Right atrium auricular region (tissue), 2 donors: ENCODE measurements around the gene CCN2. TPM values are rescaled to one million over a fixed set of nuclear protein-coding genes. Genes with fewer than 3 reads are reported as not detected.
"Not testable (repeated sequence)": the region's sequence is repeated elsewhere in the genome, so short reads cannot be mapped to it uniquely, and the experiment has no call there.

ENCODE experiments used
- DNase-seq: peaks from one replicate; pipeline ENCODE4 v3.0.0-alpha.2; 2019; ENCODE audit warnings: low spot score
- H3K27ac ChIP-seq, 2 donors: fragments of 200-600 bp; sonication (generic); 1 replicate in 1 of 2; 2 replicates in 1 of 2; pipeline ENCODE4 v1.5.1; 2016 to 2019
- H3K27me3 ChIP-seq, 2 donors: fragments of 200-600 bp; sonication (generic); one replicate each; pipeline versions ENCODE4 v1.5.1 to v1.6.0; 2017 to 2019
- H3K36me3 ChIP-seq: fragments of 200-600 bp; sonication (generic); one replicate; pipeline ENCODE4 v1.5.1; 2016
- H3K4me1 ChIP-seq, 2 donors: fragments of 200-600 bp; sonication (generic); one replicate each; pipeline versions ENCODE4 v1.5.1 to v1.6.0; 2017 to 2019
- H3K4me3 ChIP-seq, 2 donors: fragments of 200-600 bp; sonication (generic); 1 replicate in 1 of 2; 2 replicates in 1 of 2; pipeline ENCODE4 v1.5.1; 2017 to 2019; ENCODE audit warnings: mild to moderate bottlenecking in 1 of 2, moderate library complexity in 1 of 2
- H3K9me3 ChIP-seq, 2 donors: fragments of 200-600 bp; sonication (generic); one replicate each; pipeline ENCODE4 v1.5.1; 2019
- CTCF ChIP-seq, 2 donors: fragments of 200-600 bp; sonication (generic); IDR thresholded peaks; one replicate each; pipeline ENCODE4 v1.5.1; 2019; ENCODE audit warnings: antibody characterized with exemption in 2 of 2
- total RNA-seq, 2 donors: library from RNA; depleted of rRNA; stranded (reverse); fragments of >200 nt; gene quantifications; one replicate each; pipeline ENCODE4 v1.1.0, GENCODE V29; 2016

Gene CCN2
- total RNA-seq, 2 donors from 2014 or later = 203 to 356 TPM

DNA sequence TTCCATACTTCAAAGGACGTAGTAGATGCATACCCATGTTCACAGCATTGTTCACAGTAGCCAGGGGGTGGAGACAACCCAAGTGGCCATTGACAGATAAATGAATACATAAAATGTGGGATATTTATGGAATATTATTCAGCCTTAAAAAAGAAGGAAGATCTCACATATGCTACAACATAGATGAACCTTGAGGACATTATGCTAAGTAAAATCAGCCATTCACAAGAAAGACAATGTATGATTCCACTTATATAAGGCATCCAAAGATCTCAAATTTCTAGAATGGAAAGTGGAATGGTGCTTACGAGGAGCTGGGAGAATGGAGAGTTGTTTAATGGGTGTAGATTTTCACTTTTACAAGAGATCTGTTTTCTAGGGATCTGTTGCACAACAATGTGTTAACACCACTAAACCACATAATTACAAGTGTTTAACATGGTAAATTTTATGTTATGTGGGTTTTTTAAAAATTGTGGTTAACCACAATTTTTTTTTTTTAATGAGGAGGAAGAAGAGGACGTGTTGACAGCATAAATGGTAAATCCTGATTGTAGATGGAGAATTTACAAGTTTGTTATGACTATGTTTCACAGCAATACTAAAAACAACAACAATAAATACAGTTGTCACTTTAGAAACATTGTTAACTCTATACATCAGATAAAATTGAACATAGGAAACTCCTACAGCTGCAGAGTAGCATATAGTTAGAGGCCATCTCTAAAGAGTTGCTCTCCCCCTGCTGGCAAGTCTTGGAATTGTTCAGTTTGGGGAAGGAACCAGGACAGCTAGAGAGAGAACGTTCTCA, 41.6 kb downstream of the CCN2 start:
- TF ChIP-seq CTCF (IDR thresholded peaks at IDR 0.05) = peak; percentile 84 to 89

GRCh38 chr6:131908787-131909186, 42.4 kb downstream of the CCN2 start:
- not testable (repeated sequence) for H3K27me3 ChIP-seq, H3K4me1 ChIP-seq, H3K36me3 ChIP-seq, H3K27ac ChIP-seq, DNase-seq, H3K4me3 ChIP-seq, H3K9me3 ChIP-seq

More for the DNA sequence above, 41.6 kb downstream of the CCN2 start:
- Histone ChIP-seq H3K36me3 (no peaks in the 10 kb centered on the region), H3K9me3 (no peaks in the 10 kb centered on the region), H3K4me1 (no peaks in the 10 kb centered on the region), H3K27ac (no peak overlapping the region), H3K27me3 (no peaks in the 10 kb centered on the region), H3K4me3 (no peak overlapping the region)
- DNase-seq = peak; percentile 78

DNA sequence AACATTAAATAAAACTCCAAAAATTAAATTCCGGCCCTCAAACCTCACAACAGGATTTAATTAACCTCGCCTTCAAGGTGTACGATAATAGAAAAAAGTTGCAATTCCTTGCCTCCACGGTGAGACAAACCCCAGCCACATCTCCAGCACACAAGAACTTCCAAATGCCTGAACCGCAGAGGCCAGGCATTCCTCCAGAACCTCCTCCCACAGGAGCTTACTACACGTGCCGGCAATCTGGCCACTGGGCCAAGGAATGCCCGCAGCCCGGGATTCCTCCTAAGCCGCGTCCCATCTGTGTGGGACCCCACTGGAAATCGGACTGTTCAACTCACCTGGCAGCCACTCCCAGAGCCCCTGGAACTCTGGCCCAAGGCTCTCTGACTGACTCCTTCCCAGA, 47.4 kb downstream of the CCN2 start:
- not testable (repeated sequence) for H3K4me1 ChIP-seq, H3K9me3 ChIP-seq, H3K27me3 ChIP-seq, H3K4me3 ChIP-seq, H3K27ac ChIP-seq, DNase-seq, H3K36me3 ChIP-seq

GRCh38 chr6:131901326-131901873, 49.8 kb downstream of the CCN2 start:
- H3K9me3 ChIP-seq = peaks cover 0 to 12% of the 10 kb centered on the region in 2 donors
- not testable (repeated sequence) for H3K27ac ChIP-seq, H3K27me3 ChIP-seq, H3K36me3 ChIP-seq, H3K4me3 ChIP-seq, H3K4me1 ChIP-seq, DNase-seq

GRCh38 chr6:131900231-131900630, 50.9 kb downstream of the CCN2 start:
- DNase-seq = no peak
- Histone ChIP-seq H3K36me3 (no peaks in the 10 kb centered on the region), H3K27ac (no peak overlapping the region), H3K27me3 (no peaks in the 10 kb centered on the region), H3K9me3 (peaks cover 0 to 12% of the 10 kb centered on the region in 2 donors), H3K4me3 (no peak overlapping the region), H3K4me1 (no peaks in the 10 kb centered on the region)
- TF ChIP-seq CTCF (IDR thresholded peaks at IDR 0.05) = no peak

DNA sequence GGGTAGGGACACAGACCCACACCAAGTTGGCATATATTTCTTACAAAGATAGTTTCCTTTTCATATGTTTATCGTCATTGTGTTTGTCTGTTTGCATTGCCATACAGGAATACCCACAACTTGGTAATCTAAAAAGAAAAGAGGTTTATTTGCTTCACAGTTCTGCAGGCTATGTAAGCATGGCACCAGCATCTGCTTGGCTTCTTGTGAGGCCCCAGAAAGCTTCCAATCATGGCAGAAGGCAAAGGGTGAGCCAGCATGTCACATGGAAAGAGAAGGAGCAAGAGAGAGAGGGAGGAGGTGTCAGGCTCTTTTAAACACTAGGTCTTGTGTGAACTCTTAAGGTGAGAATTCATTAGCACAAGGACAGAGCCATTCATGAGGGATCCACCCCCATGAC, 52.5 kb downstream of the CCN2 start:
- Histone ChIP-seq H3K4me3 (no peak overlapping the region), H3K36me3 (no peaks in the 10 kb centered on the region), H3K9me3 (peaks cover 0 to 12% of the 10 kb centered on the region in 2 donors), H3K27ac (no peak overlapping the region), H3K27me3 (no peaks in the 10 kb centered on the region), H3K4me1 (no peaks in the 10 kb centered on the region)
- DNase-seq = no peak
- TF ChIP-seq CTCF (IDR thresholded peaks at IDR 0.05) = no peak

Other genes with a start within 250 kb of the CCN2 start
- gene OR2A4, start 250.0 kb downstream of the CCN2 start, total RNA-seq = not detected
- gene CTAGE9, start 240.4 kb downstream of the CCN2 start, total RNA-seq = not detected
- 1 to 10 TPM; 3.4 to 5.5 TPM for gene ENPP1, start 143.4 kb downstream of the CCN2 start, total RNA-seq